RCC 7860 (cell line): ENCODE data around the gene CREBBP.
A peak's percentile ranks its signal among the peaks of the same experiment; 100 is the strongest.

Experiments used
- DNase-seq: peaks from one replicate; pipeline ENCODE4 v3.0.0-alpha.2; 2015; ENCODE audit warnings: low spot score
- FAIRE-seq: peaks from 2 replicates; lab custom pipeline; 2012; peaks lifted over from hg19 to GRCh38; lab: Jason Lieb, UNC

The CREBBP gene

GRCh38 chr16:3829631-3830536, 50.6 kb downstream of the CREBBP start:
- FAIRE-seq (no peak), DNase-seq (no peak)

DNA sequence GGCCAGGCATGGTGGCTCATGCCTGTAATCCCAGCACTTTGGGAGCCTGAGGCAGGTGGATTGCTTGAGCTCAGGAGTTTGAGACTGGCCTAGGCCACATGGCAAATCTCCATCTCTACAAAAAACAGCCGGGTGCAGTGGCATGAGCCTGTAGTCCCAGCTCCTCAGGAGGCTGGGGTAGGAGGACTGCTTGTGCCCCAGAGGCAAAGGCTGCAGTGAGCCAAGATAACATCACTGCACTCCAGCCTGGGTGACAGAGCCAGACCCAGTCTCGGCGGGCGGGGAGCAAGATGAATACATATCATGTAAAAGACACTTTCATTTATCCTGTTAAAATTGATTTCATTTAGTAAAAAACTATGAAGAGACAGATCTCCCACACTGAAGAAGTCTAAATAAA, 54.6 kb downstream of the CREBBP start:
- DNase-seq = no peak
- no peak for FAIRE-seq

GRCh38 chr16:3825103-3825502, 55.4 kb downstream of the CREBBP start:
- DNase-seq (peak; percentile 7), FAIRE-seq (peak; percentile 63)

DNA sequence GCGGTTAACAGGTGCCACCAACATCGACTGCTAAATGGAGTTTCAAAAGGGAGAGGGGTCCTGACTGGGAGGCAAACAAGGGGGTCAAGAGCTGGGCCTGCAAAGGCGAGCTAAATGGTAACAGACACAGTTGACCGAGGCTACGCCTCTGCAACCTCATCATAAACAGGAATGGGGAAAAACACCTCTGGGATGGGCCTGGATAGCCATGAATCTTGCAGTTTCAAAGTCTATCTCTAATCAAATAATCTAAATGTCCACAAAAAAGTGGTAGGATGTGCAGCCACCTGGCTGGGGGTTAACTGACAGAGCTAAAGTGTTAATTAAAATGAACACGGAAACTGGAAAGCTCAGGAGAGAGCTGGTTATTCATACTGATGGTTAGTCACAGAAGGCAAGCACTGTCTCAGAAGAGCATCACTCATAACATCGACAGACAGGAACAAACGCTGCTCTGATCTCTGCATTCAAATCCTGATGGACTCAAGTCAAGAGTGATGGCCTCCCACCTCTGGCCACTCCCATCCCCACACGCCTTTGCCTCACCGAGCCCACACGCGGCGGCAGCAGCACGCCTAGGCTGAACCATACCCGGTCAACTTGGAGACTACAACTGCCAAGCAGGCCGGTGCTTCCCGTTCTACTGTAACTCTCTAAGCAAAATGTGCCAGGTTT, 56.3 kb downstream of the CREBBP start:
- DNase-seq = peak; percentile 46
- no peak for FAIRE-seq

GRCh38 chr16:3823427-3823826, 57.1 kb downstream of the CREBBP start:
- DNase-seq = no peak
- no peak for FAIRE-seq

DNA sequence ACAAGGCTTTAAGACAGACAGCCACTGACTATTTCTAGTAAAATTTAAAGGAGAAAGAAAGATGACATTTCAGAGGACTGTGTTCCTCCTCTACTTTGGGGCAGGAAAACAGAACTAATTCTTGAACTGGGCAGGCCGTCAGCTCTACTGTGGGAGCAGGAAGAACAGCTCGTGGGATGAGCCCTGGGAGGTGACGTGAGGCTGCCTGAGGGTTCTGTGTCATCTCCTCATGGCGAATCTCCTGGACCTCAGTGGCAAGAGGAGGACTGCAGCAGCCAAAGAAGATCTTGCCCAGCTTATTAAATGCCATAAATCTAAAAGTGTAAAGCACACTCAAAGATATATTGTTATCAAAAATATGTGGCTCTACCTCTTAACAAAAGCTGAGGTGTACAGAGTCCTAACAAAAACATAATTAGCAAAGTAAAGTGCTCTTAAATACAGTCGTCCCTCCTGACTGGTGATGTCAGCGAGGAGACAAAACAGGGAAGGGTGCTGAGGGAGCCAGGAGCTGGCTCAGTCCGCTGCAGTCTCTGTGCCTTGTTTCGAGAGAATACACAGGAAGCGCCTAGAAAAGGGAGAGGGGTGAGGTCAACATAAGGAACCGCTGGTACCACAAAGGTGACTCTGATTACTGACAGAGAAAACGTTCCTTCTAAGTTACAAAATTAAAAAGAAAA, 58.0 kb downstream of the CREBBP start:
- FAIRE-seq = no peak
- DNase-seq = peak; percentile 5

DNA sequence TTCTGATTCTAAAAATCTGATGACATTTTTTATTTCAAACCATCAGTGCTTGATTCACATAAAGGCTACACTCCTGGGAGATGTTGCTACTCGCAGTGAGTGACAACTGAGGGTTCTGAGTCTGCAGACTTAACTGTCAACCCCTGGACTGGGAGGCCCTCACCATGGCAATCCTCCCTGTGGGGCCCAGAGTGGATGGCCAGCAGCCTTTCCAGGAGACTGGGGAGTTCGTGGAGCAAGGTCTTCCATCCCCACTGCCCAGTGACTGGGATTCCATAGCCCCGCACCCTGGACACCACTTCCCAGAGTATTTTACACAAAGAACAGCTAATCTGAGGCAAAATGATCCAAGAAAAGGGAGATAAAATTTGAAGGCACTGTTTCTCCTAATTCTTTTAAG, 59.3 kb downstream of the CREBBP start:
- FAIRE-seq (no peak), DNase-seq (no peak)

GRCh38 chr16:3819746-3820724, 60.5 kb downstream of the CREBBP start:
- DNase-seq (peak; percentile 86), FAIRE-seq (peak; percentile 86)

- no peak for DNase-seq
- FAIRE-seq = no peak
Observed at GRCh38 chr16:3819175-3819527, 61.4 kb downstream of the CREBBP start.

DNA sequence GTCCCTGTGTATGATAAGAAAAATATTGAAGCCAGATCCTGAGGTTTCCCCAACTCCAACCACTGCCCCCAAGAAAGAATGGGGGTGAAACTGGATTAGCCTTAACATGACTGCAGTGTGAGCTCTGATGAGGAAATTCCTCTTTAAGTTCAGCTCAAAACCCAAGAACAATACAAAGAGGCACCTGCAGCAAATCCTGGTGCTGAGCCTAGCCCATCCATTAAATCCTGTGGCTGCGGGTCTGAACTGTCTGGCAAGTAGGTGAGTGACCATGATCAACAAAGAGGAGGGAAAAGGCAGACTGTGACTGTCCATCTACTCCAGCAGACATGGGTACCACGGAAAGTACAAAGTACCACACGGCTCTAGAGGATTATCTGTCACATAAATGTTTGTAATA, 64.2 kb downstream of the CREBBP start:
- no peak for FAIRE-seq
- no peak for DNase-seq

DNA sequence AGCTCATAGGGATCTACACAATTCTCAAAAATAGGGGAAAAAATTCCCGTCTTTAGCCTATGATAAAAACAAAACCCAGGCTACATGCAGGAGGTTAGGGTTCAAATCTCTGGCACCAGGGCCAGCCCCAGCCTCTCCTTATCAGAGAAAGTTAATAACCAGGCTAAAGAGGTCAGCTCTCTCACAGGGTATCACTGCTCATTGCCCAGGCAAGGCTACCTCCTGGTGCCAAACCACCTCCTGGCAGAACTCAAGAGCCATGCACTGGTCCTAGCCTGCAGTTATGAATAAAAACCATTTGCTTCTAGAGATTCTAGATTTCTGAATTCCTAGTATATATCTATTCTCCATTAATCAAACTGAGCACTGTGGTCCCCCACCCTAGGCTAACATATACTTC, 65.8 kb downstream of the CREBBP start:
- FAIRE-seq = no peak
- no peak for DNase-seq

DNA sequence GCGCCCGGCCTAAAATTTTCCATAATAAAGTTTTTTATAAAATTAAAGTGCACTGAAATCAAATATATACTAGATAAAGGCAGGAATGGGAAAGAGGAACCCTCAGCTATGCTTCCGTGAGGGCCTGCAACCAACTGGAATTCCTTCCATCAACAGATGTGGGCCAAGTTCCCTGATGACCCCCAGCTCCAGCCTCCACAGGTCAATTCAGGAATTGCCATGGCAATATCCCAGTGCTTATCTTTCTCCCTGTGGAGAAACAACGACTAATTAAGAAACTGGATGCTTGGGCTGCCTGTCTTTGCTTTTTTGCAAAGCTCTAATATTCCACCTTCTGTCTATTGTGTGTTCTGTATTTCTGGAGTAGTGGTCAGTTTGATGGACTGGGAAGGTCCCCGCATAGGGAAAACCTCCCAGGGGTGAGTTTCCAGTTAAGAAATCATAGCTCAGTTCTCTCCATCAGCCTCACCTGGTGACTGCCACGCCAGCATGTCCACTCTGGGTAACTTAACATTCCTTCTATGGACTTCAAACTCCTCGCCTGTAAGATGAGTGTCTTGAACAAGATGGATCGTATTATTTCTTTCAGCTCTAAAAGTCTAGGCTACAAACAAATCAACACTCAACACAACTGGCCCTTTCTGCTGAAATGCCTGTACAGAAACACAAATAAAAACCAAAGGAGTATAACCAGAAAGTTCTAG, 67.9 kb downstream of the CREBBP start:
- FAIRE-seq (no peak), DNase-seq (no peak)

GRCh38 chr16:3810818-3811217, 69.7 kb downstream of the CREBBP start:
- no peak for DNase-seq
- FAIRE-seq = no peak

GRCh38 chr16:3810198-3810664, 70.3 kb downstream of the CREBBP start:
- FAIRE-seq (no peak), DNase-seq (no peak)

DNA sequence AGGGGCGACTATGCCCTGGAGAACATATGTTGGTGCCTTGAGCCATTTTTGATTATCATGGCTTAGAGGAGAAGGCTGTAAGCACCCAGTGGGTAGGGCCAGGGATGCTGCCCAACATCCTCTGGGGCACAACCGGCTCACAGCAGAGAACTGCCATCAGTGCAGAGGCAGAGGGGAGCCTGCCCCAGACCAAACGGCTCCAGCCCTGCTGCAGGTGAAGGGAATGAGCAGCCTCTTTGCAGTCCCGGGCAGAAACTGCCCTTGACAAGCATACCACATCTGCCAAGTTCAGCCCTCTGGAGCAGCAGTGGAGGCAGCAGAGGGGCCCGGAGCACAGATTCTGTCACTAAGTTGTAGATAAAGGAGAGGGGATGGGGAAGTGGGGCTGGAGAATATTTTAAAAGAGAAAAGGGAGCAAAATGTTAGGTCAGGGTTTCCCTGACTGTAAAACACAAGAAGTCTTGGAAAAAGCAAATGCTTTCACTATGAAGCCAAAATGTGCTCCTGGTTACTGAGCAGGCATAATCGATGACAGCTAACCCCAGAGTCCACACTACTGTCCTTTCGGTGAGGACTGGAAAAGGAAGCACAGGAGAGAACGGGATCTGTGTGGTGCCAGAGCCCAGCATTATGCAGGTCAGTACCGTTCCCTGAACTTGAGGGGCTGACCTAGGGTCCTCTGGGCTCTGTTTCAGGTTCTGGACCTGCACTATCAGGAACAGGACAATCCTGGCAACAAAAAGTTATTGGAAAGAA, 72.0 kb downstream of the CREBBP start:
- FAIRE-seq (no peak), DNase-seq (no peak)

DNA sequence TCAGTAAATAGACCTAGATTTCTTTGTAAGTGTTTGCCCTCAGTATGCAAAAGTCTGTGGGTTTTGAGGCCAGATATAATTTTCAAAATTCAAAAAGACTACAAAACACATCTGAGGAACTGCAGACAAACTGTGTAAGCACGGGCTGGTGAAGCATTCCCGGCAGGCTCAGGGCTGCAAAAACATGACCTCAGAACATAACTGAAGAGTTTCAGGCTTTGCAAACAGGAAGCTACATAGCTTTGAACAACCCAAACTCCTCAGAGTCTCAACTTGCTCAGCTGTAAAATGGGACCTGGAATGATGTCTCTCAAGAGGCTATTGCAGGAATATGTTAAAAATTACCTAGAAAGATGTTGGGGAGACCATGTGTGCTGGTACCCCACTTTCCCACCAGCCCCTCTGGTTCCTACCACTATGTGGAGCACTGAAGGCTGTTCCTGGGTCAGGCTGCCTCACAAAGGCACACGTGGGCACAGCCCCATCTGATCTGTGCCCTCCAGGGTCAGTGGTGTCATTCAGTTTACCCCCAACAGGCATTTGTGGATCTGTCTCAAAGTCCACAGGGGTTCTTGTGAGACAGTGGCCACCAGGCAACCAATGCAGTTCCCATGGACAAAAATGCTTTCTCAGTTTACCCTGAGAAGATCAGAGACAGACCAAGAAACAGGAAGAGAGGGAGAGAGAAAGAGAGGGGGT, 72.9 kb downstream of the CREBBP start:
- no peak for DNase-seq
- no peak for FAIRE-seq

GRCh38 chr16:3804426-3805016, 76.0 kb downstream of the CREBBP start:
- DNase-seq (no peak), FAIRE-seq (no peak)
